ENCODE data around the gene CCM2L.

DNA sequence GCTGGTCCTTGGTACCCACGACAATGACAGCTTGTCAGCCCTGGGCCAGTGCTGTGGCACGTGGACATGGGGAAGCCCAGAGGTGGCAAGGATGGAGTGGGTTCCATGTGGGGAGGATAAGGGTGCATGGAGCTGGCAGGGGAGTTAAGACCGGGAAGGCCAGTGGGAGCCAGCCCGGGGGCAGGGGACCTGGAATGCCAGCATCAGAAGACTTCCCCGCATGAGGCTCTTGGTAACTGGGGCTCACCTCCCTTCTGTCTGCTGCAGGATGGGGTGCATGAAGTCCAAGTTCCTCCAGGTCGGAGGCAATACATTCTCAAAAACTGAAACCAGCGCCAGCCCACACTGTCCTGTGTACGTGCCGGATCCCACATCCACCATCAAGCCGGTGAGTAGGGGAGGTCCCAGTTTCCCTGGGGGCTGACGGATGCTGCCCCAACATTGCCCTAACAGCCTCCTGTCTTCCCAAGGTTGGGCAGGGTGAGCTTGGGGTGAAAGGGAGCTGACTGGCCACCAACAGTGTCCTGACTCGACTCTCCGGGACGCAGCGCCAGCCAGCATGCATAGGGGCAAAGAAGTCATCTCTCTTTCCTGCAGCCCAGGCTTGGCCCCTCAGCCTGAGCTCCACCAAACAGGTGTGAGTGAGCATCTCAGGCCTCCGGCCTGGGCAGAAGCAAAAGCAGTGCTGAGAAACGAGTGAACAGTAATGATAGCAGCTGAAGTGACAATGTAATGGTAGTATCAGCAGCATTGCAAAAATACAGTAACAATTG lies 61.3 kb downstream of the CCM2L start:
- TF ChIP-seq, protein P1, sequence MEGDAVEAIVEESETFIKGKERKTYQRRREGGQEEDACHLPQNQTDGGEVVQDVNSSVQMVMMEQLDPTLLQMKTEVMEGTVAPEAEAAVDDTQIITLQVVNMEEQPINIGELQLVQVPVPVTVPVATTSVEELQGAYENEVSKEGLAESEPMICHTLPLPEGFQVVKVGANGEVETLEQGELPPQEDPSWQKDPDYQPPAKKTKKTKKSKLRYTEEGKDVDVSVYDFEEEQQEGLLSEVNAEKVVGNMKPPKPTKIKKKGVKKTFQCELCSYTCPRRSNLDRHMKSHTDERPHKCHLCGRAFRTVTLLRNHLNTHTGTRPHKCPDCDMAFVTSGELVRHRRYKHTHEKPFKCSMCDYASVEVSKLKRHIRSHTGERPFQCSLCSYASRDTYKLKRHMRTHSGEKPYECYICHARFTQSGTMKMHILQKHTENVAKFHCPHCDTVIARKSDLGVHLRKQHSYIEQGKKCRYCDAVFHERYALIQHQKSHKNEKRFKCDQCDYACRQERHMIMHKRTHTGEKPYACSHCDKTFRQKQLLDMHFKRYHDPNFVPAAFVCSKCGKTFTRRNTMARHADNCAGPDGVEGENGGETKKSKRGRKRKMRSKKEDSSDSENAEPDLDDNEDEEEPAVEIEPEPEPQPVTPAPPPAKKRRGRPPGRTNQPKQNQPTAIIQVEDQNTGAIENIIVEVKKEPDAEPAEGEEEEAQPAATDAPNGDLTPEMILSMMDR (conservative IDR thresholded peaks at IDR 0.05; ENCODE audit: low read length) = no peak
- no peak for TF ChIP-seq EZH2phosphoT487 (IDR thresholded peaks at IDR 0.05; ENCODE audit: borderline replicate concordance, low read depth, low read length)

Data from OCI-LY7 (cell line).